NOMO-1 treated with dmso at 0.1 percent for 144 hours (cell line): ENCODE measurements around the gene CD74.
"Not testable (repeated sequence)": the region's sequence is repeated elsewhere in the genome, so short reads cannot be mapped to it uniquely, and the experiment has no call there.

Experiments used
- DNase-seq: peaks from one replicate; lab custom pipeline; 2025; ENCODE audit not compliant: unreplicated experiment; lab: John Stamatoyannopoulos, UW

The CD74 gene

GRCh38 chr5:150441813-150442698 is 29.3 kb upstream of the CD74 start:
- no peak for DNase-seq

- no peak for DNase-seq
Observed at GRCh38 chr5:150440948-150441812, 28.5 kb upstream of the CD74 start.

GRCh38 chr5:150438873-150439546 is 26.3 kb upstream of the CD74 start:
- no peak for DNase-seq

- DNase-seq: peak; percentile 84
Observed at GRCh38 chr5:150436141-150436680, 23.5 kb upstream of the CD74 start.

GRCh38 chr5:150434464-150434863 is 21.8 kb upstream of the CD74 start:
- DNase-seq: no peak

GRCh38 chr5:150431574-150431973 is 18.9 kb upstream of the CD74 start:
- no peak for DNase-seq

- no peak for DNase-seq
Observed at GRCh38 chr5:150431048-150431447, 18.3 kb upstream of the CD74 start.

- DNase-seq: peak; percentile 13
Observed at GRCh38 chr5:150429410-150429873, 16.7 kb upstream of the CD74 start.

GRCh38 chr5:150428978-150429377 is 16.3 kb upstream of the CD74 start:
- DNase-seq: no peak

GRCh38 chr5:150428106-150428876 is 15.6 kb upstream of the CD74 start:
- DNase-seq: no peak

- not testable (repeated sequence) for DNase-seq
Observed at GRCh38 chr5:150426165-150426564, 13.5 kb upstream of the CD74 start.

GRCh38 chr5:150422758-150423157 is 10.0 kb upstream of the CD74 start:
- DNase-seq: no peak

GRCh38 chr5:150422075-150422474 is 9.4 kb upstream of the CD74 start:
- no peak for DNase-seq

GRCh38 chr5:150419630-150420270 is 7.0 kb upstream of the CD74 start:
- peak; percentile 31 for DNase-seq

GRCh38 chr5:150413902-150414790 is 1.4 kb upstream of the CD74 start:
- DNase-seq: not testable (repeated sequence)

- peak; percentile 50 for DNase-seq
Observed at GRCh38 chr5:150413176-150413901, 629 bp upstream of the CD74 start.

- peak; percentile 59 for DNase-seq
Observed at GRCh38 chr5:150411245-150411979, 1.3 kb downstream of the CD74 start.
